HAP-1 (cell line): ENCODE results near the gene TBXA2R.
A peak's percentile ranks its signal among the peaks of the same experiment; 100 is the strongest.

Source experiments
- DNase-seq, 2 experiments: peaks; one replicate each; pipeline ENCODE4 v3.0.0-alpha.2; 2016 to 2020; ENCODE audit warnings: low spot score in 2 of 2
- H3K27me3 ChIP-seq: fragments of 250-450 bp; sonication (Bioruptor Pico); 2 replicates; pipeline ENCODE4 v1.5.1; 2020; ENCODE audit warnings: low read depth, mild to moderate bottlenecking, moderate library complexity
- H3K36me3 ChIP-seq: fragments of 250-450 bp; sonication (Bioruptor Pico); replicated peaks from 2 replicates; pipeline ENCODE4 v1.5.1; 2020; ENCODE audit warnings: mild to moderate bottlenecking
- H3K4me1 ChIP-seq: fragments of 250-450 bp; sonication (Bioruptor Pico); 2 replicates; pipeline ENCODE4 v1.5.1; 2020; ENCODE audit warnings: mild to moderate bottlenecking
- H3K4me3 ChIP-seq: fragments of 250-450 bp; sonication (Bioruptor Pico); 2 replicates; pipeline ENCODE4 v1.5.1; 2020; ENCODE audit warnings: mild to moderate bottlenecking, moderate library complexity
- H3K9me3 ChIP-seq: fragments of 250-450 bp; sonication (Bioruptor Pico); 2 replicates; pipeline ENCODE4 v1.5.1; 2020; ENCODE audit warnings: mild to moderate bottlenecking, moderate library complexity
- in situ Hi-C: fragments of 300-500 bp; cut with MboI; formaldehyde crosslinking; loops from 3 replicates; pipeline ENCODE4 v1.14.3; 2020; ENCODE audit warnings: low sequenced_read_pairs, inconsistent platforms, mixed read lengths

The TBXA2R gene

GRCh38 chr19:3565139-3565538 is 41.5 kb downstream of the TBXA2R start:
- no peaks in the 10 kb centered on the region for H3K9me3 ChIP-seq
- H3K36me3 ChIP-seq, result no peaks in the 10 kb centered on the region
- in situ Hi-C loops, result no loop called here
- no peak overlapping the region for H3K4me3 ChIP-seq
- H3K4me1 ChIP-seq, result no peaks in the 10 kb centered on the region
- no peaks in the 10 kb centered on the region for H3K27me3 ChIP-seq
- no peak for DNase-seq

DNA sequence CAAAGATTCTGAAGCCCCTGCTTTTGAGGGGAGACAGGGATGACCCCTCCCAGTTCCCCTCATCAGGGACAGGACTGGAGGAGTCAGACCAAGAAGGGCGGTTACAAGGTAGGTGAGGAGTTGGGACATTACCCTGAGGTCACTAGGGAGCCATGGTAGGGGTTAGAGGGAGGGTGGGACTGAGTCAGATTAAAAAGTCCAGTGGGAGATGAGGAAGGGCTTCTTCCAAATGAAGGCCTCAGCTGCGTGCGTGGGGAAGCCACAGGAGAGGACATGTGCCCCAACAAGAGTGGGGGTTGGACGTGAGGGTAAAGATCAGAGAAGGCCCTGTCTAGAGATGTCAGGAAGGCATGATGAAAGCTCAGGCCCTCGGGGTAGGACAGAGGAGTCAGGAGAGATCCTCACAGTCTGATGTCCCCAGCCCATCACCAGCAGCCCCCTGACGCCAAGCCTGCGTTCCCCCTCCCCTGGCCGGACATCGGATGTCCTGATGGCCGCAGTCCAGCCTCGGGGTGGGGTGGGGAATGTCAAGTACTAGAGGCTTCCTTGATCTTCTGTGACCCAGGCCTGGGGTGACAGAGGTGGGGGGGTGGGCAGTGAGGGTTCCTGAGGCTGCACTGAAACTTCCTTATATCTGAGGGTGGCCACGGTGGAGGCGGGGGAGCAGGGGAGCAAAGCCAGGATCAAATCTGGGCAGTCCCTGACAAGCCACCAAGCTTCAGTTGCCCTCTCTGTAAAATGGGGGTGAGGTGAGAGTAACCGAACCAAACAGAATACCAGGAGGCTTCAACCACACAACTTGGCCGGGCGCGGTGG is 42.8 kb downstream of the TBXA2R start:
- H3K27me3 ChIP-seq, result no peaks in the 10 kb centered on the region

DNA sequence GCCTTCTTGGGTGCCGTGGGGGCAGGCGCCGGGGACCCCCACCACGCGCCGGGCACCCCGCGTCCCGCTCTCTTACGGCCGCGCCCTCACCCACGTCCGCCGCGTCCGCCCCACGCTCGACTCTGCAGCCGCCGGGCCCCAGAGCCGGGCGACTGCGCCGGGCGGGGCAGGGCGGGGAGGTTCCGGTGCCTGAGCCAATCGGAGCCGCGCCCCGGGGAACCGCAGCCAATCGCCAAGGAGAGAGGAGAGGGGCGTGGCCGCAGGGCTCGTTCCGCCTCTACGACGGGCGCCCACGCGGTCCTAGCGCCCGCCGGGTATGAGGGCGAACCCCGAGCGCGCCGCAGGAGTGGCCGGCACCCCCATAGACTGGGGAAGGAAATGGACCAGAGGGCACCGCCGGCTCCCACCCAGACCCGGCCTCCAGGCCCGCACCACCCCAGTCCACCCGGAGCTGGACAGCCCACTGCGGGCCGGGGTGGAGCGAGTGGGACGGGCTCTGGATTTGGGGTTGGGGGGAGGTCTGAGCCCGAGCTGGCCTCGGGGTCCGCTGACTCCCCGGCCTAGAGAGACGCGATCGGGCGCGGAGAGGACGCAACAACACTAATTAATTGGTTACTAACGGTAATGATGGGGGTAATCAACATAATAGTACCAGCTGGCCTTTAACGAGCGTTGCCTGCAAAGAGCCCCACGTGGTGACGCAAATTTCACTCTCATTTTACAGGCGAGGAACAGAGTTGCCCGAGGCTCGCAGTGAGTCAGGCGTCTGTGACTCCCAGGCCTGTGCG is 49.0 kb downstream of the TBXA2R start, which contains the start of gene MFSD12:
TSS of gene MFSD12 (minus strand) at position 126 of the 788 bp plus-strand sequence. CDS start 183 bp downstream, outside the sequence.
- H3K4me1 ChIP-seq, result 0 out of 2 replicates have a peak, but pooled peaks cover 3% of the 10 kb centered on the region
- no peaks in the 10 kb centered on the region; the same call in 1 of the 2 replicates for H3K36me3 ChIP-seq
- peak within 1 kb of the TSS; percentile 61 for H3K4me3 ChIP-seq
- H3K9me3 ChIP-seq, result no peaks in the 10 kb centered on the region
- in situ Hi-C loops, result no loop called here
- H3K27me3 ChIP-seq, result no peaks in the 10 kb centered on the region
- peak; percentile 83 to 97 for DNase-seq

More for the DNA sequence above, 42.8 kb downstream of the TBXA2R start:
- no peaks in the 10 kb centered on the region for H3K9me3 ChIP-seq
- no peak for DNase-seq
- in situ Hi-C loops, result no loop called here
- no peaks in the 10 kb centered on the region for H3K36me3 ChIP-seq
- H3K4me3 ChIP-seq, result no peak overlapping the region
- H3K4me1 ChIP-seq, result no peaks in the 10 kb centered on the region

- Histone ChIP-seq H3K9me3 (no peaks in the 10 kb centered on the region), H3K36me3 (no peaks in the 10 kb centered on the region; the same call in 1 of the 2 replicates), H3K4me1 (0 out of 2 replicates have a peak, but pooled peaks cover 3% of the 10 kb centered on the region), H3K4me3 (peak overlapping the region; percentile 61), H3K27me3 (no peaks in the 10 kb centered on the region)
- in situ Hi-C loops, result no loop called here
- peak in 1 of 2 experiments; percentile 58 for DNase-seq
Observed at GRCh38 chr19:3556978-3557460, 49.7 kb downstream of the TBXA2R start.

DNA sequence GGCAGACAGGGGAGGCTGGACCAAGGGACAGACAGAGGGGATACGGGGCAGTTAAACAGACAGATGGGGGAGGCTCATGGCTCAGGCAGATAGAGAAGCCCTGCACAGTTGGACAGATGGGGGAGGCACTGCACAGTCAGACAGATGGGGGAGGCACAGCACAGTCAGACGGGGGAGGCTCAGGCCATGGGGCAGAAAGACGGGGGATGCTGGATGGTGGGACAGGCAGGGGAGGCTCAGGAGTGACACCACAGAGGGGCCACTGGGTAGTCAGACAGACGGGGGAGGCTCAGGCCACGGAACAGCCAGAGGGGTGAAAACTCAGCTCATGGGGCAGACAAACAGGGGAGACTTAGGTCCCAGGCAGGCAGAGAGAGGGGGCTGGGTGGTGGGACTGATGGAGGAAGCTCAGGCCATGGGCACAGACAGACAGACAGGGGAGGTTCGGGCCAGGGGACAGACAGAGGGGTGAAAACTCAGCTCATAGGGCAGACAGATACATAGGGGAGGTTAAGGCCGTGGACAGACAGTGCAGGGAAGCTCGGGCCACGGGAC is 50.2 kb downstream of the TBXA2R start:
- Histone ChIP-seq H3K4me1 (0 out of 2 replicates have a peak, but pooled peaks cover 3% of the 10 kb centered on the region), H3K36me3 (no peaks in the 10 kb centered on the region; the same call in 1 of the 2 replicates), H3K9me3 (no peaks in the 10 kb centered on the region), H3K4me3 (peak overlapping the region; percentile 61), H3K27me3 (no peaks in the 10 kb centered on the region)
- in situ Hi-C loops, result no loop called here
- no peak for DNase-seq

DNA sequence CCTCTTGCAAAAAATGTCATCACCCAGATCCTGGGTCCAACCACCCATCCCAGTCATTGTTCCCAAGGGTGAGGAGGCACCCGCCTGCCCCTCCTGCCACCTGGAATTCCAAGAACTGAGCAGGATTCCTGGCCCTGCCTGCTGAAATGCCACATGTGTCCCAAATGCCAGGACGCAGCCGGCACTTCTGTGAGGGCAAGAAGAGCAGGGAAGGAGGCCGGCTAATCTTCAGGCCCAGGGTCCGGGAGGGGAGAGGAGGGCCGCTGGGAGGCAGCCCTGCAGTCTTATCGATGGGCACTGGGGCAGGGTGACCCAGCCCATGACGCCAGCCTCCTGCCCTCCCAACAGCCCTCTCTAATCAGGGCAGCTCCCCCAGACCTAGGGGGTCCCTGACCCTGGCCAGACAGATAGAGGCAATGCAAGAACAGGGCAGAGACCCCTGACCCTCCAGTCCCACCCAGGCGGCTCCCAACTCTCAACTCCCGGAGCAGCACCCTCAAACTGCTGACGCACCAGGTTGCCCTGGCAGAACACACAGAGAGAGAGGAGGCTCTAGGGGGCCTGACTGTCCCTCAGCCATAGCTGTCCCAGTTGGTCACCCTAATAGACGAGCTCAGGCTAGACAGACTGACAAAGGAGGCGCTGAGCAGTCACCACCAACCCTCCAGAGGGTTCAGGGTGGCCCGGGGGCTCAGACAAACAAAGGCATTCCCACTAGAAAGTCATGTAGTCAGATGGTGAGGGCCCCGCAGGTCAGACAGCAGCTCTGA is 50.8 kb downstream of the TBXA2R start:
- DNase-seq, result peak in 1 of 2 experiments; percentile 26
- Histone ChIP-seq H3K4me3 (peak overlapping the region; percentile 61), H3K4me1 (0 out of 2 replicates have a peak, but pooled peaks cover 3% of the 10 kb centered on the region), H3K27me3 (no peaks in the 10 kb centered on the region), H3K36me3 (peaks cover under 1% of the 10 kb centered on the region; the same call in 1 of the 2 replicates), H3K9me3 (no peaks in the 10 kb centered on the region)
- in situ Hi-C loops, result no loop called here

DNA sequence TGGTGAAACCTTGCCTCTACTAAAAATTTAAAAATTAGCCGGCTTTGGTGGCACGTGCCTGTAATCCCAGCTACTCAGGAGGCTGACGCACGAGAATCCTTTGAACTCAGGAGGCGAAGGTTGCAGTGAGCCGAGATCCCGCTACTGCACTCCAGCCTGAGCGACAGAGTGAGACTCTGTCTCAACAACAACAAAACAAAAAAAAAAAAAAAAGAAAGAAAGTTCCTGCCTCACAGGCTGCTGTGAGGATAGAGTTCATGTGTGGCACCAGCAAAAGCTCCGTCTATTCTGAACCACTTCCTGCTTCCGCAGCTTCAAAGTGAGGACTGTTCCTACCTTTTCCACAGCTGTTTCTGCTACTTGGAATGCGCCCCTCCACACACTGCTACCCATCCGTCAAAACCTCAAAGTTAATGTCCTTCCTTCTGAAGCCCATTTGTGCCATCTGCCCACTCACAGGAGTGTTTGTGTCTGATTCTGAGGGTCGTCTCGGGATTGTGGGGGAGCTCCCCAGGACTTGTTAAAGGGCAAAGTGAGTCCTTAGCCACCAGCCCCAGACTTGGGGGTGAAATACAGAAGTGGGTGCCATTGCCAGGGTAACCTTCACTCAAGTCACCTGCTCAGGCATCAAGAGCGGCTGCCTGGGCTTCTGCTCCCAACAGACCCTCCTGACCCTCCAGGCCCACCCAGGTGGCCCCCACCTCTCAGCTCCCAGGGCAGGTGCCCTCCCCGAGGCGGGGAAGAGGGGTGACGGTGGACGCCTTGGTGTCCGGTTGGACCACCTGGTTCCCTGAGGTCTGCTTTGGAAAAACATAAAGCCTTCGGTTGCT is 52.2 kb downstream of the TBXA2R start:
- Histone ChIP-seq H3K9me3 (no peaks in the 10 kb centered on the region), H3K27me3 (no peaks in the 10 kb centered on the region), H3K36me3 (peaks cover 4% of the 10 kb centered on the region; the same call in 1 of the 2 replicates), H3K4me3 (no peak overlapping the region), H3K4me1 (0 out of 2 replicates have a peak, but pooled peaks cover 3% of the 10 kb centered on the region)
- in situ Hi-C loops, result no loop called here
- DNase-seq, result no peak

- DNase-seq, result no peak
- Histone ChIP-seq H3K9me3 (no peaks in the 10 kb centered on the region), H3K4me3 (no peak overlapping the region), H3K36me3 (peaks cover 16% of the 10 kb centered on the region), H3K4me1 (no peaks in the 10 kb centered on the region), H3K27me3 (no peaks in the 10 kb centered on the region)
- in situ Hi-C loops, result no loop called here
Observed at GRCh38 chr19:3551792-3552095, 54.9 kb downstream of the TBXA2R start.

DNA sequence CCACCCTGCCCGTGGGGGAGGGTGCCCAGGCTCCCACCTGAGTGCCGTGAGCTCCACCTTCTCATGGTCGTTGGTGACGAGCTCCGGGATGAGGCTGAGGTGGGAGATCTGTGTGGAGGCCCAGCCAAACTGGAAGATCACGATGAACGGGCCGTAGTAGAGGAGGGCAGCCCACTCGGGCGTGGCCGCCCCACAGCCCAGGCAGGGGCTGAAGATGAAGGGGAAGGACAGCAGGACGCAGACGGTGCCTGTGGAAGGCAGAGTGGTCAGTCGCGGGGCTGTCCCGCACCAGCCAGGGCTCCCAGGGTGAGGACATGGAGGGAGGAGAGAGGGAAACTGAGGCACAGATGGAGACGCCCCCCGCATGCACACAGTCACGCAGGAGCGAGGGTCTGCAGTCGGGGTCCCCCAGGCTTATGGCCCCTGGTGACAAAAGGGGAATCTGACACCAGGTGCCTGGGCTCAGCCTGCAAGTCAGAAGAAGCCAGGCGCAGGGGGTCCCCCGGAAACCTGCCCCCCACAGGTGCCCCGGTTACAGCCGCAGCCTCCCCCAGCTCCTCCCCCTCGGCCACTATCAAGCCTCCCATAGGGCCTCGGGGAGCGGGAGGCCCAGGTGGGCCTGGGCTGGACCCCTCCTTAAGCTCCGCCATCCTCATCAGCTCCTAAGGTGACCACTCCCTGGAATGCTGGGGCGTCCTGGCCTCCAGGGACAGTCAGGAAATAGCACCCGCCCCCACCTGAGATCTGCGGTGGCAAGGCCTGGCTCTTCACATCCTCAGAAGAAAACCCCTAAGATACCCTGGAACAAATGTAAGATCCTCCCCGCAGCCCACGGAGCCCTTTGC is 55.5 kb downstream of the TBXA2R start:
- no peak overlapping the region for H3K4me3 ChIP-seq
- H3K27me3 ChIP-seq, result no peaks in the 10 kb centered on the region
- DNase-seq, result no peak
- H3K36me3 ChIP-seq, result peaks cover 16% of the 10 kb centered on the region
- no peaks in the 10 kb centered on the region for H3K4me1 ChIP-seq
- H3K9me3 ChIP-seq, result no peaks in the 10 kb centered on the region
- in situ Hi-C loops, result no loop called here

DNA sequence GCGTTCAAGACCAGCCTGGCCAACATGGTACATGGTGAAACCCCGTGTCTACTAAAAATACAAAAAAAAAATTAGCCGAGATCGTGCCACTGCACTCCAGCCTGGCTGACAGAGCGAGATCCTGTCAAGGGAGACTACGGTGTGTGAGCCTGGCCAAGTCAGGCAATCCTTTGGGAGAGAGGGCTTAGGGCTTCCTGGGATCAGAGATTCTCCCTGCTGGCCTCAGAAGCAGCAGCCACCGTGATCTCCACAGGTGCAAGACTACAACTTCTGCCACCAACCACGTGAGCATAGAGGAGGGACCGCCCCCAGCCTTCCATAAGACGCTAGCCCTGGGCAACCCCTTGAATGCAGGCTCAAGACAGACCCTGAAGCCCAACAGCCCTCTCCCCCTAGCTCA is 56.9 kb downstream of the TBXA2R start:
- H3K27me3 ChIP-seq, result no peaks in the 10 kb centered on the region
- no peaks in the 10 kb centered on the region for H3K9me3 ChIP-seq
- no peak for DNase-seq
- H3K36me3 ChIP-seq, result peaks cover 23% of the 10 kb centered on the region
- H3K4me3 ChIP-seq, result no peak overlapping the region
- no peaks in the 10 kb centered on the region for H3K4me1 ChIP-seq
- in situ Hi-C loops, result no loop called here

GRCh38 chr19:3548606-3549005 is 58.1 kb downstream of the TBXA2R start:
- H3K36me3 ChIP-seq, result peaks cover 23% of the 10 kb centered on the region
- no peaks in the 10 kb centered on the region for H3K4me1 ChIP-seq
- no peak overlapping the region for H3K4me3 ChIP-seq
- DNase-seq, result no peak
- no peaks in the 10 kb centered on the region for H3K27me3 ChIP-seq
- no peaks in the 10 kb centered on the region for H3K9me3 ChIP-seq
- in situ Hi-C loops, result no loop called here

DNA sequence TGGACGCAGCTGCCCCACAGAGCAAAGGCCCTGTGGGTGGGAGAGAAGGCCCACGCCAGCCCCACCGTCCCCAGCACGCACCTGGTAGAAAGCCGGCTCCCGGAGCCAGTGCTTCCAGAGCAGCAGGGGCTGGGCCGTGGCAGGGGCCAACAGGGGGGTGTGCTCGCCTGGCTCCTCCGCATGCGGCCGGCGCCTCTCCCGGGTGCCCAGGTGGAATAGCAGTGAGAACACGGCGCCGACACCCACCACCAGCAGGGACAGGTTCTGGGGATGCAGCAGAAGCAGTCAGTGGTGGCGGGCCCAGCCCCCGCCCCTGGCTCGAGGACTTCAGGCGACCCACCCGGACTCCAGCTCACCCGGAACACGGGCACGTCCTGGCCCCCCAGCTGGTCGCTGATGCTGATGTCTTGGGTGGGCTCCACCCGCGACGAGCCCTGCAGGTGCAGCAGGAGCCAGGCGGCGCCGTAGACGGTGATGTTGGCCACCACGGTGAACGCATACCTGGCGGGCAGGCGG is 58.9 kb downstream of the TBXA2R start:
- Histone ChIP-seq H3K36me3 (peaks cover 23% of the 10 kb centered on the region), H3K4me1 (no peaks in the 10 kb centered on the region), H3K4me3 (no peak overlapping the region), H3K9me3 (no peaks in the 10 kb centered on the region), H3K27me3 (no peaks in the 10 kb centered on the region)
- DNase-seq, result no peak
- in situ Hi-C loops, result no loop called here
